Measurements from ENCODE around the gene SAMD11. TPM values are rescaled to one million over a fixed set of nuclear protein-coding genes. Genes with fewer than 3 reads are reported as not detected.

The SAMD11 gene
- total and polyA plus RNA-seq, 8 donors, result 3.5 to 23.3 (median 4.6) TPM; not detected in 1

GRCh38 chr1:929712-930632 lies 6.2 kb downstream of the SAMD11 start:
- no peaks in the 10 kb centered on the region for H3K9me3 ChIP-seq
- H3K27ac ChIP-seq, result no peak overlapping the region
- WGBS, 5 donors, result 82 to 89% (median 87%) methylated on average over 34 to 40 of the region's 40 CpGs
- H3K36me3 ChIP-seq, result no peaks in the 10 kb centered on the region
- peaks cover 21 to 43% (median 31%) of the 10 kb centered on the region in 4 donors for H3K4me1 ChIP-seq
- DNase-seq, result no peak
- no peak overlapping the region for H3K4me3 ChIP-seq
- H3K27me3 ChIP-seq, result peaks cover 0 to 85% (median 27%) of the 10 kb centered on the region in 3 donors
- intact Hi-C loops (cut with DNase I; ENCODE audit: low total_unique reads), result no loop called here
- TF ChIP-seq, protein P1, sequence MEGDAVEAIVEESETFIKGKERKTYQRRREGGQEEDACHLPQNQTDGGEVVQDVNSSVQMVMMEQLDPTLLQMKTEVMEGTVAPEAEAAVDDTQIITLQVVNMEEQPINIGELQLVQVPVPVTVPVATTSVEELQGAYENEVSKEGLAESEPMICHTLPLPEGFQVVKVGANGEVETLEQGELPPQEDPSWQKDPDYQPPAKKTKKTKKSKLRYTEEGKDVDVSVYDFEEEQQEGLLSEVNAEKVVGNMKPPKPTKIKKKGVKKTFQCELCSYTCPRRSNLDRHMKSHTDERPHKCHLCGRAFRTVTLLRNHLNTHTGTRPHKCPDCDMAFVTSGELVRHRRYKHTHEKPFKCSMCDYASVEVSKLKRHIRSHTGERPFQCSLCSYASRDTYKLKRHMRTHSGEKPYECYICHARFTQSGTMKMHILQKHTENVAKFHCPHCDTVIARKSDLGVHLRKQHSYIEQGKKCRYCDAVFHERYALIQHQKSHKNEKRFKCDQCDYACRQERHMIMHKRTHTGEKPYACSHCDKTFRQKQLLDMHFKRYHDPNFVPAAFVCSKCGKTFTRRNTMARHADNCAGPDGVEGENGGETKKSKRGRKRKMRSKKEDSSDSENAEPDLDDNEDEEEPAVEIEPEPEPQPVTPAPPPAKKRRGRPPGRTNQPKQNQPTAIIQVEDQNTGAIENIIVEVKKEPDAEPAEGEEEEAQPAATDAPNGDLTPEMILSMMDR (IDR thresholded peaks at IDR 0.05), result no peak
- TF ChIP-seq POLR2AphosphoS5 (IDR thresholded peaks at IDR 0.05) (no peak), EP300 (IDR thresholded peaks at IDR 0.05) (no peak), POLR2A (IDR thresholded peaks at IDR 0.05) (no peak)

DNA sequence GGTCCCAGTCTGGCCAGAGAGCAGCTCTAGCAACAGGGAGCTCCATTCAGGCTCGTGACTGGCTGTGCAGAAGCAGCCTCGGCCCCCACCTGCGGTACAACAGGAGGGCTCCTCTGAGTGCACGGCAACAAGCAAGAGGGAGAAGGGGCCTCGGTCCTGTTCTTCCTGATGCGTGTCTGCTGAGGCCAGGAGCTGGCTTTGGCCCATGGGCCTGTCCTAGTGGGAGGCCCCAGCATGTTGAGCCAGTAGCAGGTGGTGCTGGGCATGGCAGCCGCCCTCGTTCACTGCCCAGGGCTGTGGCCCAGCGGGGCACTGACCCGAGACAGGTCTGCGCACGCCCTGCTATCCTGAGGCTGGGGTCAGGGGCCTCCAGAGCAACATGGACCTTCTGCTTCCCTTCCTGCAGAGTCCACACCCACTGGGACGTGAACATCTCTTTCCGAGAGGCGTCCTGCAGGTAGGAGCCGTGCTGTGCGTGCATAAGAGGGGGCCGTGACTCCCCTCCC lies 7.0 kb downstream of the SAMD11 start:
- Histone ChIP-seq H3K27me3 (peaks cover 0 to 85% (median 27%) of the 10 kb centered on the region in 3 donors), H3K4me1 (peaks cover 22 to 43% (median 32%) of the 10 kb centered on the region in 4 donors), H3K9me3 (no peaks in the 10 kb centered on the region), H3K36me3 (no peaks in the 10 kb centered on the region), H3K27ac (no peak overlapping the region), H3K4me3 (no peak overlapping the region)
- no peak for DNase-seq
- WGBS, 5 donors, result 63 to 76% (median 72%) methylated on average over 17 to 18 of the region's 18 CpGs; no CpG with 5 or more reads in 1 of the 5 donors
- no peak for TF ChIP-seq POLR2AphosphoS5 (IDR thresholded peaks at IDR 0.05)
- TF ChIP-seq POLR2A (IDR thresholded peaks at IDR 0.05), result no peak
- TF ChIP-seq, protein P1 (IDR thresholded peaks at IDR 0.05), result no peak
- TF ChIP-seq EP300 (IDR thresholded peaks at IDR 0.05), result no peak
- intact Hi-C loops (cut with DNase I; ENCODE audit: low total_unique reads), result no loop called here

- Histone ChIP-seq H3K4me3 (no peak overlapping the region), H3K27ac (no peak overlapping the region), H3K9me3 (no peaks in the 10 kb centered on the region), H3K27me3 (peaks cover 0 to 85% (median 26%) of the 10 kb centered on the region in 3 donors), H3K36me3 (no peaks in the 10 kb centered on the region), H3K4me1 (peaks cover 19 to 39% (median 32%) of the 10 kb centered on the region in 4 donors)
- intact Hi-C loops (cut with DNase I; ENCODE audit: low total_unique reads), result no loop called here
- no peak for DNase-seq
- WGBS, 5 donors, result 56 to 61% (median 58%) methylated on average over 15 of the region's 15 CpGs
- TF ChIP-seq, protein P1 (IDR thresholded peaks at IDR 0.05), result no peak
- TF ChIP-seq POLR2AphosphoS5 (IDR thresholded peaks at IDR 0.05) (no peak), POLR2A (IDR thresholded peaks at IDR 0.05) (no peak), EP300 (IDR thresholded peaks at IDR 0.05) (no peak)
Measured at GRCh38 chr1:931380-932172, 7.9 kb downstream of the SAMD11 start.

DNA sequence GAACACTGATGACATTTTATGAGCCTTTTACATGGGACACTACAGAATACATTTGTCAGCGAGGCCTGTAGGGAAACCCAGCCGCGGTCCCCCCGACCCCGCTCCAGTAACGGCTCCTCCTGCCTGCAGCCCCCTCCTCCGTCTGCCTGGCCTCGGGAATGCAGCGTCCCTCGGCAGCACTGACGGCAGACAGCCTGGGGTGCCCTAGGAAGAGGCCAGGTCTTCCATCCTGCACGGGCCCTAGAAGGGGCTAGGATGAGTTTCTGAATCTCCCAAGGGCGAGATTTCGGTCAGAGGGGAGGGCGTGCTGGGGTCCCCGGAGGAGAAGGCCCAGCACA lies 8.4 kb downstream of the SAMD11 start:
- Histone ChIP-seq H3K4me3 (no peak overlapping the region), H3K27ac (no peak overlapping the region), H3K36me3 (no peaks in the 10 kb centered on the region), H3K27me3 (peaks cover 0 to 85% (median 26%) of the 10 kb centered on the region in 3 donors), H3K4me1 (peaks cover 19 to 34% (median 32%) of the 10 kb centered on the region in 4 donors), H3K9me3 (no peaks in the 10 kb centered on the region)
- 77 to 87% (median 86%) methylated on average over 14 to 16 of the region's 16 CpGs for WGBS, 5 donors
- no peak for DNase-seq
- TF ChIP-seq POLR2A (IDR thresholded peaks at IDR 0.05) (no peak), EP300 (IDR thresholded peaks at IDR 0.05) (no peak), POLR2AphosphoS5 (IDR thresholded peaks at IDR 0.05) (no peak)
- TF ChIP-seq, protein P1 (IDR thresholded peaks at IDR 0.05), result no peak
- intact Hi-C loops (cut with DNase I; ENCODE audit: low total_unique reads), result no loop called here
